NB4 (cell line): Measurements from ENCODE around the gene NIN.

ENCODE experiments used
- CTCF ChIP-seq: IDR thresholded peaks from one replicate; pipeline ENCODE4 v1.5.1; 2012; ENCODE audit warnings: low read depth, low read length
- TF ChIP-seq, protein P1 (sequence below): IDR thresholded peaks from 2 replicates; pipeline ENCODE4 v1.6.1; 2011; ENCODE audit warnings: low read depth, low read length

- TF ChIP-seq CTCF: no peak
- TF ChIP-seq, protein P1, sequence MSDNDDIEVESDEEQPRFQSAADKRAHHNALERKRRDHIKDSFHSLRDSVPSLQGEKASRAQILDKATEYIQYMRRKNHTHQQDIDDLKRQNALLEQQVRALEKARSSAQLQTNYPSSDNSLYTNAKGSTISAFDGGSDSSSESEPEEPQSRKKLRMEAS: no peak
Measured at GRCh38 chr14:50679674-50680073, 151.3 kb downstream of the NIN start.
